ENCODE results near the gene LGALS9.
"Not testable (repeated sequence)": the region's sequence is repeated elsewhere in the genome, so short reads cannot be mapped to it uniquely, and the experiment has no call there.

The LGALS9 gene

DNA sequence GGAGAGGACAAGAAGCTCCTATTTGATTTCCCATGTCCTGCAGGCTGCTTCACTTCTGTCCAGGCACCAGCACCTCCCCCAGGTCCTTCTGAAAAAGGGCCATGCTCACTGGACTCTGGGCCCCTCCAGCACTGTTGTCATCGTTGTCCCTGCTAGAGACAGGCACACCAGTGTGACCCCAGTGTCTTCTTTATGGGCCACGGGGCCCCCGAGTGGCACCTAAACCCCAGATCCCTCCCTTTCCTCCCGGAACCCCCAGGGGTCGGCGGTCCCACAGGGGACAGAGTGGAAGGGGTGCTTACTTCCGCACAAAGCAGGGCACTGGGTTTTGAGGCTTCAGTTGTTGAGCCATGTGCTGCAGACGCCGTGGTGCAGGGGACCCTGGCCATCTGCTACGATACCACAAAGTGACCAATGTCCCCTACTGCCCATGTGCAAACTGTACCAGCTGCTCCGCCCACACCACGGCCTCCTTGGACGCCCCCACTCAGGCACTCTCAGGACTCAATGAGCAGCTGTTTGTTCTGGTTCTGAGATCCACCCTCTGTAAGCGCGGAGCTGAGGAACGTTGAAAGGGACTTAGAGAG is 24.6 kb downstream of the LGALS9 start:
- not testable (repeated sequence) for DNase-seq

DNA sequence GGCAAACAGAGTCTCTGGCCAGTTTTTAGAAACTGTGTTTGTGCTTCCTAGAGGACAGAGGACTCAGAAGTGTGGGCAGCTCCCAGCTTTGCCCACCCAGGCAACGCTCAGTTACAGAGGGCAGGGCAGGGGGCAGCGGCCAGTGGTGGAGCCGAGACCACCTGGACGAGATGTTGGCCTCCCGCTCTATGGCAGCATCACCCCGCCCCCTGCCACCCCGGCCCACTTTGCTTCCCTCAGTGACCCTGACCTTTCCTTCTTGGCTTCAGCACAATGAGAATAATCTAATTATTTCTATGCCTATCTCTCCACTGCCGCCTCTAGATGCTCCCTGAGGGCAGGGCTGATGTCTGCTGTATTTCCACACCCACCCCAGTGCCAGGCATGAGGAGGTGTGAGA is 25.6 kb downstream of the LGALS9 start:
- not testable (repeated sequence) for DNase-seq

DNA sequence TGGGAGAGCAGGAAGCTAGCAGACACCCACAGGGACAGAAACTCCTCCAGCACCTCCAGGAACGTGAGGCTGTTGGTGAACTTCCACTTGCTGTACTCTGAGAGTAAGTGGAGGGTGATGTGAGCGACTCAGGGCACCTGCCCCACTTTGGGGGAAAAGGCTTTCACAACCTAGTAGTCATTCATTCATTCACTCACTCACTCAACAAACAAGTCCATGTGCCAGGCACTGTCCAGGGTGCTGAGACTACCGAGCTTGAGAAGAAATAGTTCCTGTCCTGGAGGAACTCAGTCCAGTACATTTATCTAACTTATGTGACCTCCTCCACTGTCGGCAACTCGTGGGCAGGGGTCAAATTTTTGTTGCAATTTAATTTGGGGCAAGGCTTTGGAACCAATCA is 26.6 kb downstream of the LGALS9 start:
- no peak for DNase-seq

DNA sequence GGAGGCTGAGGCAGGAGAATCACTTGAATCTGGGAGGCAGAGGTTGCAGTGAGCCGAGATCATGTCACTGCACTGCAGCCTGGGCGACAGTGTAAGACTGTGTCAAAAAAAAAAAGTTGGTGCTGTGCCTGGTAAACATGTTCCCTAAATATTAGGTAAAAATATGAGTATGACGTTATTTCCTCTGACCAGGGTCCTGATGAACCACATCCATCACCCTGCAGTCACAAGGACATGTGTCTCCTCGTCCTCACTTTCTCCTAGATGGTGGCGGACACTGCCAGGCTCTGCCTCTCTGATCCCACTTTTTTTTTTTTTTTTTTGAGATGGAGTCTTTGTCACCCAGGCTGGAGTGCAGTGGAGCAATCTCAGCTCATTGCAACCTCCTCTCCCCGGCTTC is 28.7 kb downstream of the LGALS9 start:
- DNase-seq: no peak

DNA sequence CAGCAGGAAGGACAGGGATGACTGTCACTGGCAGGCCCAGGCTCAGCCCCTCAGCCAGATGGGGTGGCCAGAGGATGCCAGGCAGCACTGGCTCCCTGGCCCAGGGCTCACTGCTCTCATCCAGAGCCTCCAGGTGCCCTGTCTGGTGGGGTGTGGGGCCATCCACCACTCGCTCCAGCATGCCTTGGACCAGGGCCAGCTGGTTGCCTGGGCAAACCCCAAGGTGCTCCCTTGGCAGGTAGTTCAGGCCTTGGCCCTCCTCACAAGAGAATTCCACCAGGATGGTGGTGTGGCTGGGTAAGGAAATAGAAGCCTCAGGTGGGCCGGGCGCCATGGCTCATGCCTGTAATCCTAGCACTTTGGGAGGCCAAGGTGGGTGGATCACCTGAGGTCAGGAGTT is 29.4 kb downstream of the LGALS9 start:
- no peak for DNase-seq

DNA sequence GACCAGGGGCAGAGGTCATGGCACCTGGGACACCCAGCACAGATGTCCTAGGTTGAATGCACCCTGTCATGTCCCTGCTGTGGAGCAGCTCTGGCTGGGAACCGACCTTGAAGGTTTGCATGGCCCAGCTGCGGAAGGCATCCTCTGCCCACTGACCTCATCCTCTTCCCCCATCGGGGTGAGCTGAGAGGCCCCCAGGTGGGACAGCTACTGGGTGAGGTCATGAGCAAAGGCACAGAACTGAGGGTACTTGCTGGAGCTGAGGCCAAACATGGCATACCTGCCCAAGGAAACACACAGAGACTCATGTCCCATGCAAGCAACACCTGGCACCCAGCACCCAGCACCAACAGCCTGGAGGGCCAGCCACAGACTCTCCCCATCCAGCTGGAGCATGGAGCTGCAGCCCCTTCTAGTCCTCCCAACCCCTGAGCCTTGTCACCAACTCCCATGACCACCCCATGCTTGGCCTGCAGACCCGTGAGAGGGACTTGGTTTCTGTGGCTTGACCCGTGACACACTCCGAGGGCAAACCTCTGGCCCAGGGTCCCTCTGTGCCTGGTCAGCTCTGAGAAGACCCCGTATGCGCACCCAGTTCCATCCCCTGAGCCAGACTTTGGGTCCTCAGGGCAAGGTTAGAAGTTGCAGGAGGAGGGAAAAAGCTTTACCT is 33.1 kb downstream of the LGALS9 start:
- no peak for DNase-seq

DNA sequence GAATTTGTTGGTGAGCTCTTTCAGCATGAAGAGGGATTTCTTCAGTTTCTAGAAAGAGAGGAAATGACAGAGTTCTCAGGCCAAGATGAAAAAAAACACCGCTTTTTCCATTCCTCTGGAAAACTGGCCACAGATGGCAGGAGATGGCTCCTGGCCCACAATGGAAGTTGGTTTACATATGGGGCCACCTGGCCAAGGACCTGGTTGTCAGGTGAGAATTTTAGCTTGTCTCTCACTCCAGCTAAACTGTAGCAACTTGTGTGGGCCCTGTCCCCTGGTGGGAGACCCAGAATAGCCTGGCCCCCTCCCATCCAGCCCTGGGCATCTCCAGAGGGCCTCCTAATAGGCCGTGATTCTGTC is 33.6 kb downstream of the LGALS9 start:
- no peak for DNase-seq

DNA sequence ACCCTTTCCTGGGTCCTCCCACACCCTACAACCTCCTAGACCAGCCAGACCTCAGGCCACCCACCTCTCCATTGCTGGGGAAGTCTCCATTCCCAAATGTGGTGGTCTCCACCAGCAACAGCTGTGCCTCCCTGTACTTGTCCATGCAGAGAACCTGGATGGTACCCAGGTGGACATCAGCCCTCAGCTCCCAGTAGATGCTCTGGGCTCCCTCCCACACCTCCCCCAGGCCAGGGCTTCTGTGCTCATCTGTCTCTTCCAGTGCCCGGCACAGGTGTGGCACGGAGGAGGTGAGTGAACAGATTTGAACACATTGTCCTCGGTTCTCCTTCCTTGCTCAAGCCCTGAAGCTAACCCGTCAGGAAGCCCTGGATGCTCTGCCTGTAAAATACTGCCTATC is 34.6 kb downstream of the LGALS9 start:
- no peak for DNase-seq

DNA sequence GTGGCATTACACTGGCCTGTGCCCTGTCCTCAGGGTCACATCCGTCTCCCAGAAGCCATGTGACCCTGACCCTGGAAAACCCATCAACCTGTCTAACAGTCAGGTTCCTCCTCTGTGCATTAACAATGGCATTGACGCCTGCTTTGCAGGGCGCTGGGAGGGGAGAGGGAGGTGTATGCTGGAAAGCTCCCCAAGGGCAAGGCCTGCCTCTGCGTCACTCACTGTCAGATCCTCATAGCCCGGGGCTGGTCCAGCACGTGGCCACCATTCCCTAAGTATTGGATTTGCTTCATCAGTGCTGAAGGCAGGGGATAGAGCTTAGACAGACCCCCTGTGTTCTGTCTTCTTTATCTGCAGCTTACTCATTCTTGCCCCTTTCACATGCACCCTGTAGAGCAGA is 35.3 kb downstream of the LGALS9 start:
- DNase-seq: not testable (repeated sequence)

DNA sequence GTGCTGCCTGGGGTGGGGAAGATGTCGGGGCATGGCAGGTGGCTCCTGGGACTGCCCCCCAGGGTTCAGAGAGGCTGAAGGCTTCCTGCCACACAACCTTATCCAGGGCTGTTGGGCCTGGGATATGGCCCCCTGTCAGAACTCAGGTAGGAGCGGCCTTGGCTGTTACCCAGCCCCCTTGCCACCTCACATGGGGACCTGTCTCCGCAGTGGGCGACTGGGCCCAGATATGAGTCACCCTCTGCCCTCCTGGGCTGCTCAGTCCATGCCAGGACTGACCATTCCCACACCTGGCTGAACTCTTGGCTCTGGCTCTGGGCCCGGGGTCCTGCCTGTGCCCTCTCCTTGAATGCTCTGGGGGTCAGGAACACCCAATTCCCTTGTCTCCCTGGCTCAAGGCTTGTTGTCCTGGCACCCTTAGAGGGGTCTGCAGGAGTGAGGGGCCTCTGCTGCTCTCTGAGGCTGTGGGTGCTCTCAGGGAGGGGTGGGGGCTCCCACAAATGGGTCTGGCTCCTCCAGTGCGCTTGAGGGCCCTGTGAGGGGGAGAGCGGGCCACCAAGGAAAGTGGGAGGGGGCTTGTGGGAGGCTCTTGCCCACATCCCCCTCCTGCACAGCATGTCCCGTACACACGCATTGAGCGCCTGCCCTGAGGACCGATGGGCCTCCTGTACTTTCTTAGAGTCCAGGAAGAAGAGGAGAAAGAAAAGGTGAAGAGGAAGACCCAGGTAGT is 36.0 kb downstream of the LGALS9 start:
- DNase-seq: no peak

DNA sequence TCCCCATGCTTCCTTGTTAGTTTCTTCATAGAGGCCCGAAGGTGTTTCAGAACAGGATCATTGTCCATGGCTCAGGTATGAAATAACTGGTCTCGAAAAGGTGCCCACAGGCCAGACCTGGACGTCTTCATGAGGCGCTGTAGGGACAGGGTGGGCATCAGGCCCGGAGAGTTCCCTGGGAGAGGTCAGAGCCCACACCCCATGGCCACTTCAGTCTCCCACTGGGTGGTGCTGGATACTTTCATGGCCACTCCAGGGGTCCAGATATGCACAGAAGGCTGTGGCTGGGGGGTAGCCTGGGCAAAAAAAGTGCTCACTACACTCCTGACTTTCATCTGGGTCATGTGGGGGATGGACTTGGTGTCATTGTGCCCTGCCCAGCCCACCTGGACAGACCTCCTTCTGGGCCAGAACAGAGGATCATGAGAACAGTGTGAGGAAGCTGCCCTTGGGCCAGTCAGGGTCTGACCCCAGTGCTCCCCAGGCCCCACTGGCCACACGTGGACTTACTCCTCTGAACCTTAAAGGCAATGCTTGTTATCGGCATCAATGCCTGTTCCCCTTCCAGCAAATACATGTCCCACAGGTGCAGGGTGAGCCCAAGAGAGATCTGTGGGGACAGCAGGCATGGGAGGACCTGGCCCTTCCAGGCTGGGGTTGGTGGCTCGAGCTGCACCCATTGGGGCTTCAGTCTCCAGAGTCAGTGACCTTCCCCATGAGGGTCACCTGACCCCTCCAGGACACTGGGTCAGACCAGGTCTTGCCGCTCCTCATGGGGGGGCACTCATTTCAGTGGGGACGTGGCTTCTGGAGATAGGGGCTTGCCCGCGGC is 36.9 kb downstream of the LGALS9 start:
- no peak for DNase-seq

DNA sequence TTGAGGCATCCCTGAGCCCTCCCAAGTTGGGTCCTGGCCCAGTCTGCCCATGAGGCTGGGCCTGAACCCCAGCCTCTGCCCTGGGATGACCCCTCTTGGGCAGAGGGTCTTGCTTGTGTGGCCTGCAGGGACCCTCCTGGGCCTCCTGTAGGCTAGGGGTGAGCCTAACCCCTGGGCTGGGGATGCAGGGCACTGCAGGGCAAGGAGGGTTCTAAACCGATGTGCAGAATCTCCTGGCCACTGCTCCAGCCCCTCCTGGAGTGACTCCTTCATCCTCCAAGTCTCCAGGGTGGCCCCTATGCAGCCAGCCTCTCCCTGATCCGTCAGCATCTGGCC is 37.5 kb downstream of the LGALS9 start:
- no peak for DNase-seq

DNA sequence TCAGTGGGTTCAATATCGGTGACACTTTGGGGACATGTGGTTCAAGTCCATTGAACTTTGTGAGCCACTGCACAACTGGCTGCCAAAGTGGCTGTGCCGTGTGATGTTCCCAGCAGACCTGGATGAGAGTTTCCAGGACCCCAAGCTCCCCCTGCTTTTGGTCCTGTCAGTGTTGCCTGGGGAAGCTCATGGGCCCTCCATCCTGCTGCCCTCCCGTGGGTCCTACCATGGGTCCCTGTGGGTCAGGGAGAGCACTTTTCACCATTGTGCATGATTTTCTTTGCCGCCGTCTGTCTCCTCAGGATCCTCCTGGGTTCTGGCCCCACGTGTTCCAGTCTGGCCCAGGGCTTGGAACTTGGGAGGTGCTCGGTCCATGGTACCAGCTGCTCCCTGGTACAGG is 38.1 kb downstream of the LGALS9 start:
- no peak for DNase-seq

DNA sequence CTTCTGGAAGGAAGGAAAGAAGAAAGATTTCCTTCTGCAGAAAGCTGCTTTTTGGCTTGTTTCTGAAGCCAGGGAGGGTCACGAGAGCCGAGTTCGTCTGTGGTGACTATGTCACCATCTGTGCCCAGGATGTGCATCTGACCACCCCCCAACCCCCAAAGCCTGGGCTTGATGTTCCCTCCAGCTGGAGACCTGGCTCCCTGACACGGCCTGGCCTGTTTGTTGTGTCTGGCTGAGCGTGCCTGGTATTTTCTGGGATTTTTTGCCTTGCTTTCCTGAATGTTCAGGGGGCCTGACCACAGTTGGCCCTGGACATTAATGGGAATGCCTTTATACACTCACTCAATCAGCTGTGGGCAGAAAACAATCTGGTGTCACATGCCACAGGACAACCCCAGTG is 38.9 kb downstream of the LGALS9 start:
- DNase-seq: no peak

DNA sequence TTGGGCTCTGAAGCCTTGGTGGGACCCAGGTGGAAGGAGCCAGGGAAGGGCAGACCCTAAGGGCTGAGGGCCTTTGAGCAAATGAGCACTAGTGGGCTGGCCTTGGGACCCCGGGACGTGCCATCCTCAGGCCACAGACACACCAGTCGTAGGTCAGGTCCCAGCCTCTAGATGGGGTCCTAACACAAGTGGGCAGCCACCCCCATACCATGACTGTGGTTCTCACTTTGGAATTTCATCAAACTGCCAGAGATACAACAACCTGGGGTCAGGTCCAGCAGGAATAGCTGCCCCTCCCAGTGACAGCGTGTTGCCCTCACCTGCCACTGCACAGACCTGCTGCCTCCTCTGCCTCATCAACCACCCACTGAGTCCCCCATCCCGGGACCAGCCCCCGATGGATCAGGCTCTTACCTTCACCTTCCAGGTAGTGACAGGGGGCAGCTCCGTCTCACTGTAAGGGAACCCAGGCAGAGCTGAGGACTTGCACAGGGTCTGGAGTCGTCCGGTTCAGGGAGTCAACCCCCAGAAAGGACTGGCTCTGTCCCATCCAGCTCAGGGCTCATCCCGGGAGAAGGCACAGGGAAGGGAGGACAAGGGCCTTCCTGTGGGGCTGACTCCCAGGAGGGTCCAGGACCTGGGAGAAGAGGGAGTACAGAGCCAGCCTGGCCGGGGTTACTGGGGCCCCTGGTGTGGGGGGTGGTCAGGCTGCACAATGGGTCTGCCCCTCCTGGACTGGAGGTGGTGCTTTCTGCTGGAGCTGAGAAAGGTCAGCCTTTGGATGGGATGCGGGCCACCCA is 40.0 kb downstream of the LGALS9 start:
- DNase-seq: no peak

DNA sequence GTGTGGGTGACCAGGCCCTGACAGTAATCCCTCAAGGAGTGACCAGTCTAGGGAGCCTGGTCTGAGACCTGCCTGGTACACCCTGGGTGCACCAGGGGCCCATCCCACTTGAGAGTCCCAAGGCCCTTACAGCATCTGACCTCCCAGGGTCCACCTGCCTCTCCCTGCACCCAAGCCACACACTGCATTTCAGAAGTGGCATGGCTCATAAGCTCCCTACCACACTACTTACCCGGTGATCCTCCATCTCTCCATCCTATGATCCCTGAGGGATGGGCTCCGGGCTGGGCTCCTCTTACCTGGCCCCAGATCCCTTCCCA is 40.6 kb downstream of the LGALS9 start:
- DNase-seq: no peak

DNA sequence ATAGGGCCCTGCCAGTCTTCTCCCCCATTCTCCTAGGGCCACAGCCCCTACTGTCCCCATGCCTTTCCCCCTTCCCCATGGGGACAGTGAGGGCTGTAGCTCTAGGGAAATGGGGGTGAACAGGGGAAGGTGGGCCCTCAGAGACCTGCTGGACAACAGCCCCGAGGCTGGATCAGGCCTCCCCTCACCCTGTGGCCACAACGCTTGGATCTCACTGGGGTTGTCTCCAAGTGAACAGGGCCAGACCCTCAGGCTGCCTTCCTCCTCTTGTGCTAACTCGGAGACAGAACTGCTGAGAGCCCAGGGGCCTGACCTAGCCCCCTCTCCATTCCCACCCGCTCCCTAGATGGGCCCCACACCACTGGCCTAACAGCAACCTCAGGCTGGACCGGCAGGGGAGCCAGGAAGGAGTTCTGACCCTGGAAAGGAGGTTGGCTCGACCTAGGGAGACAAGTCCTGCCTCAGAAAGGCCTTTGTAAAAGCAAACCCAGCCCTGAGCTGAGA is 41.0 kb downstream of the LGALS9 start:
- DNase-seq: not testable (repeated sequence)

DNA sequence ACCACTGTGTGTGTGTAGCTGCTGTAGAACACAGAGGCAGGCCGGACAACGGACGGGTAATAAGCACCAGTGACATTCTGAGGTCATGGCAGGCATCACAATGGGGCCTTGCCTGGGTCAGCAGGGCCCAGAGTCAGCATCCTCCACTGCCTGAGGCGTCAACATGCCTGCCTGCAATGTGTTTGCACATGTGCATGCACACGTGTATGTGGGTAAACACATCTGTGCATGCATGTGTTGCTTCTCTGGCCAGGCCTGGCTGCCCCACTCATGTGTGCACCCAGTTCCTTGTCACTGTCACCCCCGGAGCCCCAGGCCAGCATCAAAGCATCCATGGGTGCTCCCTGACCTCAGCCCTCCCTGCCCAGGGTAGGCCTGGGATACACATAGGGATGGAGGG is 43.3 kb downstream of the LGALS9 start:
- DNase-seq: no peak

DNA sequence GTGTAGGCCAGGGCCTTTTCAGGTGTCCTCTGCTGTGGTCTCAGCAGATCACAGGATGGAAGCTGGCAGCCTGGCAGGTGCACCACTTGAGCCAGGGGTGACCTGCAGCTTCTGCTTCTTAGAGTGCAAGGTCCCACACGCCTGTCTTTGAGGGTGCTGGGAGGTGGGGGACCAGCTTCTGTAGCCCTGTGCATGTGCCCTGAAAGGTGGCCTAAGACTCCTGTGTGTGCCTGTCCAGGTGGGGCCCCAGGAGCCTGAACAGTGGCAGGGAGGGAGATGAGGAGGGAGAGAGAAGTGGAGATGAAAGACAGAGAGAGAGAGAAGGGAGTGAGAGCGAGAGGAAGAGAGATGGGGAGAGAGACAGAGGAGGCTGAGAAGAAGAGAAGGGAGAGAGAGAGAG is 46.2 kb downstream of the LGALS9 start:
- no peak for DNase-seq

DNA sequence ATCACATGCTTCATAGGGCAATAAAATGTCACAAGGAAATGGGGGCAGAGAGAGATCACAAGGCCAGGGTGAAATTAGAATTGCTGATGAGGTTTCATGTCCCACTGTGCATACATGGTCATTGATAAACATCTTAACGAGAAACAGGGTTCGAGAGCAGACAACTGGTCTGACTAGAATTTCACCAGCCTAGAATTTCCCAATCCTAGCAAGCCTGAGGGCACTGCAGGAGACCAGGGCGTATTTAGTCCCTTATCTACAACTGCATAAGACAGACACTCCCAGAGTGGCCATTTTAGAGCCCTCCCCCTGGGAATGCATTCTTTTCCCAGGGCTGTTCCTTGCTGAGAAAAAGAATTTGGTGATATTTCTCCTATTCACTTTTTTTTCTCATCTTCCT is 55.3 kb downstream of the LGALS9 start:
- DNase-seq: not testable (repeated sequence)

DNA sequence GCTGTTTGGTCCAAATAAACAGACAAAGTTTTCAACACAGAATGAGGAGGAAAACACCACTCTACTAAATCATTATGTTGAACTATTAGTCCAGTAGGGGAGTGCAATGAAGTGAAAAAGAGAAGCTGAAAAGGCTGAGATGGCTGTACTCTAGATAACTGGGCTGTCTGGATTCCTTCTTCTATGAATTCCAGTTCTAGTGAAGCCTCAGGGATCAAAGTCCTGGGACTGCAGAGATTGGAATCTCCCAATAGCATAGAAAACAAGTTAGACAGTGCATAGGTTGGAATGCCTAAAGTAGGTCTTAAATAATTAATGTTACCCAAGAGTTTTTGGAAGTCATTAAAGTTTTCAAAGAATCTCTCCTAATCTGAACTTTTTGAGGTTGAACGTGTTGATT is 59.9 kb downstream of the LGALS9 start:
- no peak for DNase-seq

DNA sequence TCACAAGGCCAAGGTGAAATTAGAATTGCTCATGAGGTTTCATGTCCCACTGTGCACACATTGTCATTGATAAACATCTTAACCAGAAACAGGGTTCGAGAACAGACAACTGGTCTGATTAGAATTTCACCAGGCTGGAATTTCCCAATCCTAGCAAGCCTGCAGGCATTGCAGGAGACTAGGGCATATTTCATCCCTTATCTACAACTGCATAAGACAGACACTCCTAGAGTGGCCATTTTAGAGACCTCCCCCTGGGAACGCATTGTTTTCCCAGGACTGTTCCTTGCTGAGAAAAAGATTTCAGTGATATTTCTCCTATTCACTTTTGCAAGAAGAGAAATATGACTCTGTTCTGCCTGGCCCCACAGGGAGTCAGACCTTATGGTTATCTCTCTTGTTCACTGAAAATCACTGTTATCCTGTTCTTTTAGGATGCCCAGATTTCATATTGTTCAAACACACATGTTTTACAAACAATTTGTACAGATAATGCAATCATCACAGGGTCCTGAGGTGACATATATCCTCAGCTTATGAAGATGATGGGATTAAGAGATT is 64.3 kb downstream of the LGALS9 start:
- DNase-seq: not testable (repeated sequence)
